ENCODE results near the gene UGT1A7. TPM values are rescaled to one million over a fixed set of nuclear protein-coding genes. Genes with fewer than 3 reads are reported as not detected.
"Not testable (repeated sequence)": the region's sequence is repeated elsewhere in the genome, so short reads cannot be mapped to it uniquely, and the experiment has no call there.

UGT1A7 gene
- total RNA-seq, 1 experiment from 2014 or later, result not detected

- no peak for DNase-seq (ENCODE audit: low read depth)
Observed at GRCh38 chr2:233712611-233713261, 31.0 kb downstream of the UGT1A7 start, which contains the start of gene UGT1A5. Gene UGT1A5 (plus strand): TSS chr2:233712907. CDS start chr2:233712992, 85 bp downstream.

GRCh38 chr2:233713262-233713615, 31.5 kb downstream of the UGT1A7 start:
- DNase-seq (ENCODE audit: low read depth), result no peak

- DNase-seq (ENCODE audit: low read depth), result peak; percentile 66
Observed at GRCh38 chr2:233714121-233714520, 32.4 kb downstream of the UGT1A7 start.

- DNase-seq (ENCODE audit: low read depth), result no peak
Observed at GRCh38 chr2:233718552-233718951, 36.9 kb downstream of the UGT1A7 start, which contains the start of gene UGT1A4. Gene UGT1A4 (plus strand): TSS chr2:233718736. CDS start chr2:233718821, 85 bp downstream.

GRCh38 chr2:233728723-233729301, 47.1 kb downstream of the UGT1A7 start, which contains the start of gene UGT1A3:
Gene UGT1A3 (plus strand): TSS chr2:233729042. CDS start chr2:233729127, 85 bp downstream.
- DNase-seq (ENCODE audit: low read depth), result no peak

- DNase-seq (ENCODE audit: low read depth), result peak; percentile 8
Observed at GRCh38 chr2:233736868-233737653, 55.4 kb downstream of the UGT1A7 start.

GRCh38 chr2:233740870-233741269, 59.2 kb downstream of the UGT1A7 start:
- no peak for DNase-seq (ENCODE audit: low read depth)

- no peak for DNase-seq (ENCODE audit: low read depth)
Observed at GRCh38 chr2:233743464-233744259, 62.0 kb downstream of the UGT1A7 start.

GRCh38 chr2:233745073-233745755, 63.5 kb downstream of the UGT1A7 start:
- no peak for DNase-seq (ENCODE audit: low read depth)

- DNase-seq (ENCODE audit: low read depth), result not testable (repeated sequence)
Observed at GRCh38 chr2:233745838-233746237, 64.1 kb downstream of the UGT1A7 start.

- no peak for DNase-seq (ENCODE audit: low read depth)
Observed at GRCh38 chr2:233746475-233747282, 65.0 kb downstream of the UGT1A7 start.

- no peak for DNase-seq (ENCODE audit: low read depth)
Observed at GRCh38 chr2:233747283-233747544, 65.5 kb downstream of the UGT1A7 start.

GRCh38 chr2:233750689-233751088, 69.0 kb downstream of the UGT1A7 start:
- not testable (repeated sequence) for DNase-seq (ENCODE audit: low read depth)

- DNase-seq (ENCODE audit: low read depth), result not testable (repeated sequence)
Observed at GRCh38 chr2:233751212-233752009, 69.7 kb downstream of the UGT1A7 start.

- DNase-seq (ENCODE audit: low read depth), result no peak
Observed at GRCh38 chr2:233754872-233755611, 73.3 kb downstream of the UGT1A7 start.

GRCh38 chr2:233756429-233757081, 74.9 kb downstream of the UGT1A7 start:
- no peak for DNase-seq (ENCODE audit: low read depth)

- no peak for DNase-seq (ENCODE audit: low read depth)
Observed at GRCh38 chr2:233758141-233758540, 76.4 kb downstream of the UGT1A7 start.

- no peak for DNase-seq (ENCODE audit: low read depth)
Observed at GRCh38 chr2:233758849-233759248, 77.1 kb downstream of the UGT1A7 start.
